Embryonic facial prominence (tissue), 1 donor: ENCODE results near the gene GOLGA6L7.
"Not testable (repeated sequence)": the region's sequence is repeated elsewhere in the genome, so short reads cannot be mapped to it uniquely, and the experiment has no call there.

Source experiments
- DNase-seq: peaks from one replicate; pipeline ENCODE4 v3.0.0-alpha.2; 2016; ENCODE audit errors: extremely low spot score

GOLGA6L7 gene

GRCh38 chr15:28847247-28847646 is 1.2 kb downstream of the GOLGA6L7 start:
- not testable (repeated sequence) for DNase-seq

GRCh38 chr15:28844147-28844546 is 4.3 kb downstream of the GOLGA6L7 start:
- not testable (repeated sequence) for DNase-seq

GRCh38 chr15:28843520-28843919 is 4.9 kb downstream of the GOLGA6L7 start:
- DNase-seq = not testable (repeated sequence)

GRCh38 chr15:28842210-28842609 is 6.2 kb downstream of the GOLGA6L7 start:
- not testable (repeated sequence) for DNase-seq

GRCh38 chr15:28840285-28840684 is 8.2 kb downstream of the GOLGA6L7 start:
- not testable (repeated sequence) for DNase-seq

GRCh38 chr15:28834957-28835585 is 13.4 kb downstream of the GOLGA6L7 start:
- DNase-seq = not testable (repeated sequence)

GRCh38 chr15:28831897-28832587 is 16.4 kb downstream of the GOLGA6L7 start:
- not testable (repeated sequence) for DNase-seq

GRCh38 chr15:28821420-28821819 is 27.0 kb downstream of the GOLGA6L7 start:
- DNase-seq = not testable (repeated sequence)

- DNase-seq = not testable (repeated sequence)
These were observed 28.5 kb downstream of the GOLGA6L7 start for GRCh38 chr15:28819930-28820295.

- DNase-seq = not testable (repeated sequence)
These were observed 29.2 kb downstream of the GOLGA6L7 start for GRCh38 chr15:28819019-28819929.

- not testable (repeated sequence) for DNase-seq
These were observed 30.3 kb downstream of the GOLGA6L7 start for GRCh38 chr15:28818168-28818567.

GRCh38 chr15:28814059-28814458 is 34.4 kb downstream of the GOLGA6L7 start:
- not testable (repeated sequence) for DNase-seq

- not testable (repeated sequence) for DNase-seq
These were observed 35.1 kb downstream of the GOLGA6L7 start for GRCh38 chr15:28813392-28813791.

GRCh38 chr15:28811852-28812550 is 36.4 kb downstream of the GOLGA6L7 start:
- not testable (repeated sequence) for DNase-seq

GRCh38 chr15:28810444-28810843 is 38.0 kb downstream of the GOLGA6L7 start:
- not testable (repeated sequence) for DNase-seq

GRCh38 chr15:28808136-28808535 is 40.3 kb downstream of the GOLGA6L7 start:
- DNase-seq = not testable (repeated sequence)

GRCh38 chr15:28800366-28800765 is 48.1 kb downstream of the GOLGA6L7 start:
- not testable (repeated sequence) for DNase-seq

GRCh38 chr15:28798234-28798633 is 50.2 kb downstream of the GOLGA6L7 start:
- not testable (repeated sequence) for DNase-seq

- not testable (repeated sequence) for DNase-seq
These were observed 54.2 kb downstream of the GOLGA6L7 start for GRCh38 chr15:28794231-28794630.
